ENCODE measurements around the gene CORO2B. TPM values are rescaled to one million over a fixed set of nuclear protein-coding genes. Genes with fewer than 3 reads are reported as not detected.

The CORO2B gene
- total and polyA plus RNA-seq, 2 experiments from 2014 or later: 1.6 to 4.6 TPM

DNA sequence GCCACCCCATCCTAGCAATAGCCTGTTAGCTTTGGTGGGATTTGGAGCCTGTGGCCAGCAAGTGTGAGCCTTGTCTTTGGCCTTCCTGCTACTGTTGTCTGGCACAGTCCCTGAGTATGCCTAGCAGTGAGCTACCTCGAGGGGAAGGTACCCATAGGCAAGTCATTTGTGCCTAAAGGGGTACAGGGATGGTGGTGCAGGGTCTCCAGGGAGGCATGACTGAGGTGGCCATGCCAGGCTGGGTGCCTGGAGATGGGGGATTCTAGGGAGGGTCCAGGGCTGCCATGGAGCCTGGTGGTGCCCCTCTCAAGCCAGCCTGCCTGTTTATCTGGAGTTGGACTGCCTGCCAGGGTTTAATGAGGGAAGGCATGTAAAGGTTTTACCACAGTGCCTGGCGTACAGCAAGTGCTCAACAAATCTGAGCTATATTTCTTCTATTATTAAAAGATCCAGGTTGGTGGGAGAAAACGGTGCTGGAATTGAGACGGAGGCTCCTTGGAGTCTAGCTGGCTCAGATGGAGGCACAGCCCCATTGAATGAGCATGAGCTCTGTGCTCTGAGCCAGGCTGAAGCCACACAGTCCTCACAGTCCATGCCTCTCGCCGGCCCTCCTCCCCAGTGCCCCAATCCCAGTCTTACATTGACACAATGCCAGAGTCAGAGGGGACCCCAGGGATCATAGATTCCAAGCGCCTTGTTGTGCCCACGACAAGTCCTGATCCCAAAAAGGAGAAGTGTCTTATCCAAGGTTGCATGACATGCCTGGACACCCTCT, 76.2 kb downstream of the CORO2B start:
- no peaks in the 10 kb centered on the region for H3F3A ChIP-seq (replicated peaks; ENCODE audit: low read depth)
- Mint-ChIP-seq H3K4me1 (peaks cover 41% of the 10 kb centered on the region), H3K9me3 (no peaks in the 10 kb centered on the region), H3K27me3 (ENCODE audit: insufficient read depth, low read depth, poor library complexity) (peaks cover 9% of the 10 kb centered on the region), H3K27ac (no peak overlapping the region), H3K4me3 (no peak overlapping the region), H3K36me3 (ENCODE audit: low read depth) (no peaks in the 10 kb centered on the region)
- H3K4me1 ChIP-seq (ENCODE audit: insufficient read depth): peaks cover 36% of the 10 kb centered on the region
- no peak overlapping the region for H3K4me3 ChIP-seq
- TF ChIP-seq, protein P1, sequence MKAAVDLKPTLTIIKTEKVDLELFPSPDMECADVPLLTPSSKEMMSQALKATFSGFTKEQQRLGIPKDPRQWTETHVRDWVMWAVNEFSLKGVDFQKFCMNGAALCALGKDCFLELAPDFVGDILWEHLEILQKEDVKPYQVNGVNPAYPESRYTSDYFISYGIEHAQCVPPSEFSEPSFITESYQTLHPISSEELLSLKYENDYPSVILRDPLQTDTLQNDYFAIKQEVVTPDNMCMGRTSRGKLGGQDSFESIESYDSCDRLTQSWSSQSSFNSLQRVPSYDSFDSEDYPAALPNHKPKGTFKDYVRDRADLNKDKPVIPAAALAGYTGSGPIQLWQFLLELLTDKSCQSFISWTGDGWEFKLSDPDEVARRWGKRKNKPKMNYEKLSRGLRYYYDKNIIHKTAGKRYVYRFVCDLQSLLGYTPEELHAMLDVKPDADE (IDR thresholded peaks at IDR 0.05): no peak
- TF ChIP-seq ZNF114 (CRISPR knock-in tag; IDR thresholded peaks at IDR 0.05) (no peak), NANOG (IDR thresholded peaks at IDR 0.05; ENCODE audit: borderline replicate concordance) (no peak), STAT1 (IDR thresholded peaks at IDR 0.05; ENCODE audit: unreplicated experiment) (no peak), ZNF331 (CRISPR knock-in tag; IDR thresholded peaks at IDR 0.05; ENCODE audit: low read depth) (no peak), CREB1 (CRISPR knock-in tag; IDR thresholded peaks at IDR 0.05; ENCODE audit: low read depth) (no peak), JUNB (IDR thresholded peaks at IDR 0.05; ENCODE audit: unreplicated experiment) (no peak), EZH2 (IDR thresholded peaks at IDR 0.05; ENCODE audit: low read depth, unreplicated experiment) (no peak), POLR2AphosphoS5 (IDR thresholded peaks at IDR 0.05; ENCODE audit: low read depth) (no peak)
- TF ChIP-seq, protein P2, sequence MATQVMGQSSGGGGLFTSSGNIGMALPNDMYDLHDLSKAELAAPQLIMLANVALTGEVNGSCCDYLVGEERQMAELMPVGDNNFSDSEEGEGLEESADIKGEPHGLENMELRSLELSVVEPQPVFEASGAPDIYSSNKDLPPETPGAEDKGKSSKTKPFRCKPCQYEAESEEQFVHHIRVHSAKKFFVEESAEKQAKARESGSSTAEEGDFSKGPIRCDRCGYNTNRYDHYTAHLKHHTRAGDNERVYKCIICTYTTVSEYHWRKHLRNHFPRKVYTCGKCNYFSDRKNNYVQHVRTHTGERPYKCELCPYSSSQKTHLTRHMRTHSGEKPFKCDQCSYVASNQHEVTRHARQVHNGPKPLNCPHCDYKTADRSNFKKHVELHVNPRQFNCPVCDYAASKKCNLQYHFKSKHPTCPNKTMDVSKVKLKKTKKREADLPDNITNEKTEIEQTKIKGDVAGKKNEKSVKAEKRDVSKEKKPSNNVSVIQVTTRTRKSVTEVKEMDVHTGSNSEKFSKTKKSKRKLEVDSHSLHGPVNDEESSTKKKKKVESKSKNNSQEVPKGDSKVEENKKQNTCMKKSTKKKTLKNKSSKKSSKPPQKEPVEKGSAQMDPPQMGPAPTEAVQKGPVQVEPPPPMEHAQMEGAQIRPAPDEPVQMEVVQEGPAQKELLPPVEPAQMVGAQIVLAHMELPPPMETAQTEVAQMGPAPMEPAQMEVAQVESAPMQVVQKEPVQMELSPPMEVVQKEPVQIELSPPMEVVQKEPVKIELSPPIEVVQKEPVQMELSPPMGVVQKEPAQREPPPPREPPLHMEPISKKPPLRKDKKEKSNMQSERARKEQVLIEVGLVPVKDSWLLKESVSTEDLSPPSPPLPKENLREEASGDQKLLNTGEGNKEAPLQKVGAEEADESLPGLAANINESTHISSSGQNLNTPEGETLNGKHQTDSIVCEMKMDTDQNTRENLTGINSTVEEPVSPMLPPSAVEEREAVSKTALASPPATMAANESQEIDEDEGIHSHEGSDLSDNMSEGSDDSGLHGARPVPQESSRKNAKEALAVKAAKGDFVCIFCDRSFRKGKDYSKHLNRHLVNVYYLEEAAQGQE (IDR thresholded peaks at IDR 0.05; ENCODE audit: unreplicated experiment): no peak
- TF ChIP-seq, protein P3, sequence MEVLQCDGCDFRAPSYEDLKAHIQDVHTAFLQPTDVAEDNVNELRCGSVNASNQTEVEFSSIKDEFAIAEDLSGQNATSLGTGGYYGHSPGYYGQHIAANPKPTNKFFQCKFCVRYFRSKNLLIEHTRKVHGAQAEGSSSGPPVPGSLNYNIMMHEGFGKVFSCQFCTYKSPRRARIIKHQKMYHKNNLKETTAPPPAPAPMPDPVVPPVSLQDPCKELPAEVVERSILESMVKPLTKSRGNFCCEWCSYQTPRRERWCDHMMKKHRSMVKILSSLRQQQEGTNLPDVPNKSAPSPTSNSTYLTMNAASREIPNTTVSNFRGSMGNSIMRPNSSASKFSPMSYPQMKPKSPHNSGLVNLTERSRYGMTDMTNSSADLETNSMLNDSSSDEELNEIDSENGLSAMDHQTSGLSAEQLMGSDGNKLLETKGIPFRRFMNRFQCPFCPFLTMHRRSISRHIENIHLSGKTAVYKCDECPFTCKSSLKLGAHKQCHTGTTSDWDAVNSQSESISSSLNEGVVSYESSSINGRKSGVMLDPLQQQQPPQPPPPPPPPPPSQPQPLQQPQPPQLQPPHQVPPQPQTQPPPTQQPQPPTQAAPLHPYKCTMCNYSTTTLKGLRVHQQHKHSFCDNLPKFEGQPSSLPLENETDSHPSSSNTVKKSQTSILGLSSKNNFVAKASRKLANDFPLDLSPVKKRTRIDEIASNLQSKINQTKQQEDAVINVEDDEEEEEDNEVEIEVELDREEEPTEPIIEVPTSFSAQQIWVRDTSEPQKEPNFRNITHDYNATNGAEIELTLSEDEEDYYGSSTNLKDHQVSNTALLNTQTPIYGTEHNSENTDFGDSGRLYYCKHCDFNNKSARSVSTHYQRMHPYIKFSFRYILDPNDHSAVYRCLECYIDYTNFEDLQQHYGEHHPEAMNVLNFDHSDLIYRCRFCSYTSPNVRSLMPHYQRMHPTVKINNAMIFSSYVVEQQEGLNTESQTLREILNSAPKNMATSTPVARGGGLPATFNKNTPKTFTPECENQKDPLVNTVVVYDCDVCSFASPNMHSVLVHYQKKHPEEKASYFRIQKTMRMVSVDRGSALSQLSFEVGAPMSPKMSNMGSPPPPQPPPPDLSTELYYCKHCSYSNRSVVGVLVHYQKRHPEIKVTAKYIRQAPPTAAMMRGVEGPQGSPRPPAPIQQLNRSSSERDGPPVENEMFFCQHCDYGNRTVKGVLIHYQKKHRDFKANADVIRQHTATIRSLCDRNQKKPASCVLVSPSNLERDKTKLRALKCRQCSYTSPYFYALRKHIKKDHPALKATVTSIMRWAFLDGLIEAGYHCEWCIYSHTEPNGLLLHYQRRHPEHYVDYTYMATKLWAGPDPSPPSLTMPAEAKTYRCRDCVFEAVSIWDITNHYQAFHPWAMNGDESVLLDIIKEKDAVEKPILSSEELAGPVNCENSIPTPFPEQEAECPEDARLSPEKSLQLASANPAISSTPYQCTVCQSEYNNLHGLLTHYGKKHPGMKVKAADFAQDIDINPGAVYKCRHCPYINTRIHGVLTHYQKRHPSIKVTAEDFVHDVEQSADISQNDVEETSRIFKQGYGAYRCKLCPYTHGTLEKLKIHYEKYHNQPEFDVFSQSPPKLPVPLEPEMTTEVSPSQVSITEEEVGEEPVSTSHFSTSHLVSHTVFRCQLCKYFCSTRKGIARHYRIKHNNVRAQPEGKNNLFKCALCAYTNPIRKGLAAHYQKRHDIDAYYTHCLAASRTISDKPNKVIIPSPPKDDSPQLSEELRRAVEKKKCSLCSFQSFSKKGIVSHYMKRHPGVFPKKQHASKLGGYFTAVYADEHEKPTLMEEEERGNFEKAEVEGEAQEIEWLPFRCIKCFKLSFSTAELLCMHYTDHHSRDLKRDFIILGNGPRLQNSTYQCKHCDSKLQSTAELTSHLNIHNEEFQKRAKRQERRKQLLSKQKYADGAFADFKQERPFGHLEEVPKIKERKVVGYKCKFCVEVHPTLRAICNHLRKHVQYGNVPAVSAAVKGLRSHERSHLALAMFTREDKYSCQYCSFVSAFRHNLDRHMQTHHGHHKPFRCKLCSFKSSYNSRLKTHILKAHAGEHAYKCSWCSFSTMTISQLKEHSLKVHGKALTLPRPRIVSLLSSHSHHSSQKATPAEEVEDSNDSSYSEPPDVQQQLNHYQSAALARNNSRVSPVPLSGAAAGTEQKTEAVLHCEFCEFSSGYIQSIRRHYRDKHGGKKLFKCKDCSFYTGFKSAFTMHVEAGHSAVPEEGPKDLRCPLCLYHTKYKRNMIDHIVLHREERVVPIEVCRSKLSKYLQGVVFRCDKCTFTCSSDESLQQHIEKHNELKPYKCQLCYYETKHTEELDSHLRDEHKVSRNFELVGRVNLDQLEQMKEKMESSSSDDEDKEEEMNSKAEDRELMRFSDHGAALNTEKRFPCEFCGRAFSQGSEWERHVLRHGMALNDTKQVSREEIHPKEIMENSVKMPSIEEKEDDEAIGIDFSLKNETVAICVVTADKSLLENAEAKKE (CRISPR knock-in tag; IDR thresholded peaks at IDR 0.05): no peak
- no peak overlapping the region for H3K4me2 ChIP-seq
- DNase-seq (ENCODE audit: low spot score): no peak
- H3K27ac ChIP-seq (ENCODE audit: low read depth): no peak overlapping the region
- no peaks in the 10 kb centered on the region for H4K20me1 ChIP-seq (replicated peaks; ENCODE audit: insufficient read depth)
- H3K9me2 ChIP-seq (ENCODE audit: insufficient read depth): no peaks in the 10 kb centered on the region
- no peak for ATAC-seq
- H2AFZ ChIP-seq: no peak overlapping the region
- no peaks in the 10 kb centered on the region for H3K36me3 ChIP-seq (ENCODE audit: insufficient read depth)
- H3K79me2 ChIP-seq (replicated peaks; ENCODE audit: insufficient read depth): no peaks in the 10 kb centered on the region
- no peaks in the 10 kb centered on the region for H3K27me3 ChIP-seq (ENCODE audit: insufficient read depth)

Data from GM23338 (cell line).